ENCODE data around the gene SETD5. TPM values are rescaled to one million over a fixed set of nuclear protein-coding genes. Genes with fewer than 3 reads are reported as not detected.

SETD5 gene
- 62.3 TPM for total RNA-seq
- 100 to 1,000 TPM in 3 of 8 donors, 10 to 100 TPM in 5; 78.5 to 116 (median 87.3) TPM for polyA plus RNA-seq (ENCODE audit: insufficient read depth in 1 of 8, insufficient read length in 8 of 8, low replicate concordance in 1 of 8)
- long read RNA-seq, donor 1, partial matches to known transcripts = 0 of 2 reads
- long read RNA-seq, donor 1, other reads (novel, unspliced or antisense) = 0 of 2 reads
- long read RNA-seq, donor 2 = 0 reads
- long read RNA-seq, donor 3, full-length matches to known transcripts = 6 of 37 reads
- long read RNA-seq, donor 3, partial matches to known transcripts = 31 of 37 reads
- long read RNA-seq, donor 3, other reads (novel, unspliced or antisense) = 0 of 37 reads
- long read RNA-seq, donor 4, partial matches to known transcripts = 7 of 18 reads
- long read RNA-seq, donor 4, other reads (novel, unspliced or antisense) = 0 of 18 reads
- long read RNA-seq, donor 5, full-length matches to known transcripts = 10 of 37 reads
- long read RNA-seq, donor 5, partial matches to known transcripts = 27 of 37 reads
- long read RNA-seq, donor 5, other reads (novel, unspliced or antisense) = 0 of 37 reads
- long read RNA-seq, donor 6, transcript SETD5-227 (3 exons, 634 nt) = major isoform, 7 of 17 reads
- long read RNA-seq, donor 6, partial matches to known transcripts = 0 of 17 reads
- long read RNA-seq, donor 6, other reads (novel, unspliced or antisense) = 0 of 17 reads
- long read RNA-seq, donor 7, partial matches to known transcripts = 5 of 6 reads
- long read RNA-seq, donor 7, other reads (novel, unspliced or antisense) = 0 of 6 reads
- long read RNA-seq, donor 8, partial matches to known transcripts = 5 of 8 reads
- long read RNA-seq, donor 8, other reads (novel, unspliced or antisense) = 0 of 8 reads
- long read RNA-seq, donor 9, partial matches to known transcripts = 10 of 13 reads
- long read RNA-seq, donor 9, other reads (novel, unspliced or antisense) = 0 of 13 reads
- long read RNA-seq, donor 10, full-length matches to known transcripts = 10 of 10 reads
- long read RNA-seq, donor 10, partial matches to known transcripts = 0 of 10 reads
- long read RNA-seq, donor 10, other reads (novel, unspliced or antisense) = 0 of 10 reads
- long read RNA-seq, donor 11, full-length matches to known transcripts = 5 of 76 reads
- long read RNA-seq, donor 11, partial matches to known transcripts = 71 of 76 reads
- long read RNA-seq, donor 11, other reads (novel, unspliced or antisense) = 0 of 76 reads

- Histone ChIP-seq H3K9me3 (replicated peaks; ENCODE audit: control insufficient read depth, low read depth, low read length) (no peaks in the 10 kb centered on the region), H3K4me3 (ENCODE audit: low read length) (peak within 1 kb of the TSS; percentile 92), H3K27ac (ENCODE audit: low read length) (peak within 1 kb of the TSS; percentile 99), H3K27me3 (ENCODE audit: control insufficient read depth, insufficient read depth, low read length) (no peaks in the 10 kb centered on the region), H3K4me1 (ENCODE audit: control insufficient read depth, insufficient read depth, low read length) (peaks cover 14% of the 10 kb centered on the region), H3K36me3 (ENCODE audit: control insufficient read depth, insufficient read depth, low read length) (peaks cover 9% of the 10 kb centered on the region)
- DNase-seq = peak; percentile 99
- WGBS (ENCODE audit: insufficient coverage) = 0% methylated on average over 50 of the region's 63 CpGs
These were observed at the start of gene SETD5 for GRCh38 chr3:9397332-9397905. Gene SETD5 (plus strand): TSS chr3:9397615. CDS start chr3:9428939, 31,324 bp downstream.

DNA sequence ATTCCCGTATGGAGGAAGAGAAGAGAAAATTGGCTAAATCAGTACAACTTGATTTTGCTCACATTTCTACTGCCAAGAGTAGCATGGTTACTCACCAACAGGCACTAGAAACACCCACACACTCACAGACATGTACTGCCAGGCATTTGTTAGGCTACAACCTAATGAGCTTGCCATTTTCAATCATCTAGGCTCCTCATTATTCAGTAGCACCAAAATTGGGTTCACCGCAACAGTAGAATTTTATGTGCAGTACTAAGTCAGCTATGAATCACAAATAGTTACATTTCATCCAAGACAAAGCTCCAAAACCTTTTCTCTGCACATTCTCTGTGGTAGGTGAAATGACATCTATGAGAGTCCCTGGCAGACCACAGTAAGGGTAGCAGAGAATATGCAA, 49.5 kb upstream of the SETD5 start:
- Histone ChIP-seq H3K4me1 (ENCODE audit: control insufficient read depth, insufficient read depth, low read length) (no peaks in the 10 kb centered on the region), H3K36me3 (ENCODE audit: control insufficient read depth, insufficient read depth, low read length) (no peaks in the 10 kb centered on the region), H3K9me3 (replicated peaks; ENCODE audit: control insufficient read depth, low read depth, low read length) (no peaks in the 10 kb centered on the region), H3K27ac (ENCODE audit: low read length) (no peak overlapping the region), H3K4me3 (ENCODE audit: low read length) (no peak overlapping the region), H3K27me3 (ENCODE audit: control insufficient read depth, insufficient read depth, low read length) (no peaks in the 10 kb centered on the region)
- WGBS (ENCODE audit: insufficient coverage) = no CpG with 5 or more reads among the region's 2 CpGs
- DNase-seq = no peak

DNA sequence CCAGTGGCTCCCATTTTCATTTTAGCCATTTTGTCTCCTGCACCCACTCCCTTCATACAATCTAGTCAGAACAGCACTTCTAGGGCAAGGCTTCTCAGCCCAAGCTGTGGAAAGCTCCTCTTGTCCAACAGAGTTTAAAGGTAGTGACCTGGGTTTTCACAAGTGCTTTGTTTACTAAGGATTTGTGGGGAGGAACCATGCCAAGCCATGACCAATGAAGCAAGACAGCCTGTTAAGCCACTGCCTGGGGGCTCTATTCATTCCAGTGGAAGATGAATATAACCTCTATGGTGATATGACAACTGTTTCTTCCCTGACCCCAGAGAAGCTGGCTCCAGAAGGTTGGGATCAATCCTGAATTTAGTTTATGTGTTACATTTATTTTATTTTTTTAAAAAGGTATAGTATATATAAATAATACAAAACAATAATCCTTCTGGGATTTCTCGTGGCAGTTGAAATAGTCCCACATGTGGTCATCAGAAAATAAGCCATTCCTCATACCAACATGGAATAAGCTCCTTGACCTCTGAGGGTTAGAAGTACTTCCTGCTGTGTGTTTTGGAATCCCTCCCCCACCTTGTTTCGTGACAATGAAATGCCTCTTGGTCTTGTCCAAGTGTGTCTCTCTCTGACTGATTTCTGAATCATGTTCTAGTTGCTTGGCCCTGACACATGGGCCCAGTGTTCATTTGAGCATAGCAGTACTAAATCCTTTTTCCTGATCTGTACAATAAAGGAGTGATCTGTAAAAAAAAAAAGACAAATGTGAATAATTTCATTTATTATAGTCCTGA, 47.9 kb upstream of the SETD5 start:
- Histone ChIP-seq H3K4me1 (ENCODE audit: control insufficient read depth, insufficient read depth, low read length) (no peaks in the 10 kb centered on the region), H3K36me3 (ENCODE audit: control insufficient read depth, insufficient read depth, low read length) (no peaks in the 10 kb centered on the region), H3K9me3 (replicated peaks; ENCODE audit: control insufficient read depth, low read depth, low read length) (no peaks in the 10 kb centered on the region), H3K4me3 (ENCODE audit: low read length) (no peak overlapping the region), H3K27ac (ENCODE audit: low read length) (no peak overlapping the region), H3K27me3 (ENCODE audit: control insufficient read depth, insufficient read depth, low read length) (no peaks in the 10 kb centered on the region)
- DNase-seq = no peak
- WGBS (ENCODE audit: insufficient coverage) = no CpG with 5 or more reads among the region's 2 CpGs

DNA sequence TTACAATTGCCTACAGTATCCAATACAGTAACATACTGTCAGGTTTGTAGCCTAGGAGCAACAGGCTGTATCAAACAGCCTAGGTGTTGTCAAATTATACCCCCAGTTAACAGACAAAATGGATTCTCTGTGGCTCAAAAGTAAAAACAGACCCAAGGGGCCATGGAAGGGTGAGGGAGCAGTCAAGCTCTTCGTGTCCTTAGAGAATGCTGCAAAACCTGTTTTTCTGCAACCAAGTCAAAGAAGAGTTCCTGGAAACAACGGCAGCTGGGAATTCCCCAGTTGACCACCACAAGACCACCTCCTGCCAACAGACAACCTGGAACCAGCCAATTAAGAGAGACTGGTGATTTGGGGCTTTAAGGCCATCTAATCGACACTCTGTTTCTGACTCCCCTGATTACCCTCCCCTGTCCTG, 45.7 kb upstream of the SETD5 start:
- Histone ChIP-seq H3K9me3 (replicated peaks; ENCODE audit: control insufficient read depth, low read depth, low read length) (no peaks in the 10 kb centered on the region), H3K4me1 (ENCODE audit: control insufficient read depth, insufficient read depth, low read length) (no peaks in the 10 kb centered on the region), H3K27ac (ENCODE audit: low read length) (no peak overlapping the region), H3K27me3 (ENCODE audit: control insufficient read depth, insufficient read depth, low read length) (no peaks in the 10 kb centered on the region), H3K4me3 (ENCODE audit: low read length) (no peak overlapping the region), H3K36me3 (ENCODE audit: control insufficient read depth, insufficient read depth, low read length) (no peaks in the 10 kb centered on the region)
- no peak for DNase-seq
- 30% methylated on average over 3 of the region's 3 CpGs for WGBS (ENCODE audit: insufficient coverage)

GRCh38 chr3:9352917-9353752, 44.3 kb upstream of the SETD5 start:
- no peak overlapping the region for H3K4me3 ChIP-seq (ENCODE audit: low read length)
- no peaks in the 10 kb centered on the region for H3K36me3 ChIP-seq (ENCODE audit: control insufficient read depth, insufficient read depth, low read length)
- no peaks in the 10 kb centered on the region for H3K9me3 ChIP-seq (replicated peaks; ENCODE audit: control insufficient read depth, low read depth, low read length)
- 47% methylated on average over 3 of the region's 7 CpGs for WGBS (ENCODE audit: insufficient coverage)
- DNase-seq = peak; percentile 82
- no peak overlapping the region for H3K27ac ChIP-seq (ENCODE audit: low read length)
- no peaks in the 10 kb centered on the region for H3K4me1 ChIP-seq (ENCODE audit: control insufficient read depth, insufficient read depth, low read length)
- no peaks in the 10 kb centered on the region for H3K27me3 ChIP-seq (ENCODE audit: control insufficient read depth, insufficient read depth, low read length)

- 99% methylated on average over 5 of the region's 5 CpGs for WGBS (ENCODE audit: insufficient coverage)
- Histone ChIP-seq H3K27ac (ENCODE audit: low read length) (no peak overlapping the region), H3K36me3 (ENCODE audit: control insufficient read depth, insufficient read depth, low read length) (peaks cover 14% of the 10 kb centered on the region), H3K4me3 (ENCODE audit: low read length) (no peak overlapping the region), H3K9me3 (replicated peaks; ENCODE audit: control insufficient read depth, low read depth, low read length) (no peaks in the 10 kb centered on the region), H3K4me1 (ENCODE audit: control insufficient read depth, insufficient read depth, low read length) (peaks cover 9% of the 10 kb centered on the region), H3K27me3 (ENCODE audit: control insufficient read depth, insufficient read depth, low read length) (no peaks in the 10 kb centered on the region)
- DNase-seq = no peak
These were observed 35.6 kb upstream of the SETD5 start for GRCh38 chr3:9361691-9362388.

- WGBS (ENCODE audit: insufficient coverage) = 1% methylated on average over 31 of the region's 46 CpGs
These were observed 34.5 kb upstream of the SETD5 start, which contains the start of gene THUMPD3 for GRCh38 chr3:9362731-9363530. Gene THUMPD3 (plus strand): TSS chr3:9363054. CDS start chr3:9365069, 2,015 bp downstream.

GRCh38 chr3:9369508-9369907, 27.9 kb upstream of the SETD5 start:
- H3K36me3 ChIP-seq (ENCODE audit: control insufficient read depth, insufficient read depth, low read length) = peaks cover 63% of the 10 kb centered on the region
- H3K9me3 ChIP-seq (replicated peaks; ENCODE audit: control insufficient read depth, low read depth, low read length) = no peaks in the 10 kb centered on the region
- H3K4me1 ChIP-seq (ENCODE audit: control insufficient read depth, insufficient read depth, low read length) = no peaks in the 10 kb centered on the region
- H3K27ac ChIP-seq (ENCODE audit: low read length) = no peak overlapping the region
- no peak for DNase-seq
- H3K4me3 ChIP-seq (ENCODE audit: low read length) = no peak overlapping the region
- no peaks in the 10 kb centered on the region for H3K27me3 ChIP-seq (ENCODE audit: control insufficient read depth, insufficient read depth, low read length)
- WGBS (ENCODE audit: insufficient coverage) = no CpG with 5 or more reads among the region's 1 CpG

More at GRCh38 chr3:9362731-9363530, 34.5 kb upstream of the SETD5 start, which contains the start of gene THUMPD3:
- peak within 1 kb of the TSS; percentile 57 for H3K4me3 ChIP-seq (ENCODE audit: low read length)
- H3K36me3 ChIP-seq (ENCODE audit: control insufficient read depth, insufficient read depth, low read length) = peaks cover 17% of the 10 kb centered on the region
- peak; percentile 95 for DNase-seq
- H3K9me3 ChIP-seq (replicated peaks; ENCODE audit: control insufficient read depth, low read depth, low read length) = no peaks in the 10 kb centered on the region
- peak within 1 kb of the TSS; percentile 90 for H3K27ac ChIP-seq (ENCODE audit: low read length)
- peaks cover 9% of the 10 kb centered on the region for H3K4me1 ChIP-seq (ENCODE audit: control insufficient read depth, insufficient read depth, low read length)
- H3K27me3 ChIP-seq (ENCODE audit: control insufficient read depth, insufficient read depth, low read length) = no peaks in the 10 kb centered on the region
